HepG2 (cell line): ENCODE results near the gene MAPK8. TPM values are rescaled to one million over a fixed set of nuclear protein-coding genes. Genes with fewer than 3 reads are reported as not detected.

ENCODE experiments used
- ATAC-seq: fragments of 200-7000 bp; cut with Tn5 transposase; 3 replicates; pipeline ENCODE4 v1.9.1; 2020; ENCODE audit warnings: mild to moderate bottlenecking, moderate library complexity
- BruUV-seq: library from RNA; stranded (reverse); fragments of 400-500 nt; replicated peaks from 2 replicates; lab custom pipeline; 2021; lab: Mats Ljungman, UMichigan
- CTCF ChIA-PET: fragments of 300-600 bp; formaldehyde crosslinking; extraction: SDS; loops from one replicate; lab custom pipeline; 2021; ENCODE audit warnings: low total read pairs, inconsistent platforms, low intra/inter-chr PET ratio; lab: Yijun Ruan, JAX
- POLR2A ChIA-PET: fragments of 350-600 bp; sonication (Branson Sonifier 250); formaldehyde crosslinking; loops from one replicate; lab custom pipeline; 2020; ENCODE audit warnings: antibody characterized with exemption, inconsistent platforms; lab: Yijun Ruan, JAX
- DNase-seq: peaks from one replicate; pipeline ENCODE4 v3.0.0-alpha.2; 2015; ENCODE audit warnings: low spot score
- FAIRE-seq: peaks from 3 replicates; lab custom pipeline; 2011; peaks lifted over from hg19 to GRCh38; lab: Jason Lieb, UNC
- H2AFZ ChIP-seq: one replicate; pipeline ENCODE4 v1.6.1; 2011; ENCODE audit warnings: low read length, inconsistent platforms
- H3K27ac ChIP-seq: fragments of 300-600 bp; 3 replicates; pipeline ENCODE4 v1.8.0; 2011; ENCODE audit warnings: mixed run types, mild to moderate bottlenecking, mixed read lengths, low read length, inconsistent platforms; ENCODE audit not compliant: insufficient read depth; ENCODE audit errors: extremely low read length
- H3K27me3 ChIP-seq, 2 experiments: fragments of 200-600 bp in 1 of 2; 2 replicates in 1 of 2; 3 replicates in 1 of 2; pipeline versions ENCODE4 v1.6.0 to v1.8.0; 2011; ENCODE audit warnings: low read length in 2 of 2, mild to moderate bottlenecking in 2 of 2, moderate library complexity in 2 of 2, inconsistent platforms in 1 of 2; ENCODE audit not compliant: insufficient read depth in 2 of 2, control insufficient read depth in 1 of 2
- H3K36me3 ChIP-seq, 2 experiments: fragments of 200-600 bp in 1 of 2; replicated peaks in 1 of 2; 2 replicates in 1 of 2; 3 replicates in 1 of 2; pipeline versions ENCODE4 v1.5.1 to v1.8.0; 2011; ENCODE audit warnings: low read length in 2 of 2, inconsistent platforms in 1 of 2; ENCODE audit not compliant: insufficient read depth in 2 of 2, control insufficient read depth in 1 of 2
- H3K4me1 ChIP-seq: 2 replicates; pipeline ENCODE4 v1.5.1; 2012; ENCODE audit warnings: low read length, inconsistent platforms; ENCODE audit not compliant: insufficient read depth
- H3K4me2 ChIP-seq: 2 replicates; pipeline ENCODE4 v1.6.0; 2011; ENCODE audit warnings: low read depth, low read length, inconsistent platforms
- H3K4me3 ChIP-seq, 3 experiments: fragments of 200-600 bp in 1 of 3; sonication (generic), shearing (Covaris generic) in 1 of 3; replicated peaks in 1 of 3; 2 replicates each; pipeline ENCODE4 v1.5.1; 2011 to 2016; ENCODE audit warnings: low read length in 3 of 3, inconsistent platforms in 2 of 3, low read depth in 2 of 3, mild to moderate bottlenecking in 2 of 3, control low read depth in 1 of 3, mixed read lengths in 1 of 3; ENCODE audit not compliant: insufficient read depth in 1 of 3
- H3K79me2 ChIP-seq: one replicate; pipeline ENCODE4 v1.6.1; 2011; ENCODE audit warnings: low read length, inconsistent platforms; ENCODE audit not compliant: insufficient read depth
- H3K9ac ChIP-seq: 2 replicates; pipeline ENCODE4 v1.6.0; 2011; ENCODE audit warnings: mild to moderate bottlenecking, low read depth, low read length, inconsistent platforms; ENCODE audit not compliant: insufficient read depth
- H3K9me3 ChIP-seq: 2 replicates; pipeline ENCODE4 v1.5.1; 2012; ENCODE audit warnings: mild to moderate bottlenecking, low read length
- H4K20me1 ChIP-seq: 2 replicates; pipeline ENCODE4 v1.6.0; 2011; ENCODE audit warnings: inconsistent platforms, mild to moderate bottlenecking, low read length, moderate library complexity; ENCODE audit not compliant: insufficient read depth
- KMT2B ChIP-seq: IDR thresholded peaks from 2 replicates; pipeline ENCODE4 v1.6.1; 2016; ENCODE audit warnings: missing genetic modification reagents, missing compliant biosample characterization
- MAFK ChIP-seq, 2 experiments: IDR thresholded peaks in 1 of 2; conservative IDR thresholded peaks in 1 of 2; 2 replicates each; pipeline ENCODE4 v1.6.1; 2011; ENCODE audit warnings: improper control_type of control experiment in 2 of 2, low read length in 2 of 2
- TARDBP ChIP-seq: sonication (generic); formaldehyde crosslinking; IDR thresholded peaks from 2 replicates; pipeline ENCODE4 v1.8.0; 2022; ENCODE audit warnings: mild to moderate bottlenecking, missing genetic modification reagents
- TMF1 ChIP-seq: sonication (generic); formaldehyde crosslinking; IDR thresholded peaks from 2 replicates; pipeline ENCODE4 v1.8.1; 2022; ENCODE audit warnings: low read depth, missing genetic modification reagents
- ZNF33A ChIP-seq: sonication (generic); formaldehyde crosslinking; IDR thresholded peaks from 2 replicates; pipeline ENCODE4 v1.5.1; 2020; ENCODE audit warnings: missing genetic modification reagents, mild to moderate bottlenecking, moderate library complexity, borderline replicate concordance
- WGBS: methylation state at CpG from one replicate; pipeline ENCODE4 v1.1.6; 2017; ENCODE audit warnings: low lambda C conversion rate; 5-methylcytosine and 5-hydroxymethylcytosine counted together
- in situ Hi-C: cut with HindIII; loops from 2 replicates; pipeline ENCODE4 v1.10.0; 2017; ENCODE audit warnings: low pct_unique_long_range_greater_than_20kb; ENCODE audit not compliant: extremely low pct_ligation_motif_present
- intact Hi-C: fragments of 100-400 bp; cut with micrococcal nuclease; formaldehyde crosslinking; loops from one replicate; pipeline ENCODE4 v1.10.0; 2022; ENCODE audit not compliant: unreplicated experiment
- polyA plus RNA-seq, 8 experiments: library from polyadenylated mRNA; depleted of rRNA in 3 of 8; stranded (reverse) in 7 of 8; unstranded in 1 of 8; fragments of >200 nt; fragmentation: Illumina TruSeq in 4 of 8; extraction: Trizol in 4 of 8; gene quantifications; 2 replicates each; pipeline versions ENCODE4 v1.2.1 to v1.2.3, GENCODE V29; 2011 to 2016; ENCODE audit warnings: low read depth in 4 of 8, missing spikeins in 1 of 8, mixed read lengths in 1 of 8; ENCODE audit not compliant: insufficient read depth in 1 of 8
- total RNA-seq, 5 experiments: library from RNA; depleted of rRNA; stranded (reverse); fragments of >200 nt; fragmentation: Illumina TruSeq; extraction: Trizol; gene quantifications; 2 replicates each; pipeline ENCODE4 v1.2.3, GENCODE V29; 2016; ENCODE audit warnings: low read depth in 1 of 5
- TF ChIP-seq, protein P1 (sequence below): sonication (generic); formaldehyde crosslinking; IDR thresholded peaks from 2 replicates; pipeline ENCODE4 v1.9.0; 2021; ENCODE audit warnings: missing genetic modification reagents, mild to moderate bottlenecking, borderline replicate concordance
- TF ChIP-seq, protein P2 (sequence below): fragments of 450-650 bp; IDR thresholded peaks from 2 replicates; pipeline ENCODE4 v1.6.1; 2016

MAPK8 gene
- total and polyA plus RNA-seq, 2 of the 13 experiments (the other 11 are each of a cell fraction or from before 2014, with no cell fraction given) = 41.6 to 47.3 TPM

DNA sequence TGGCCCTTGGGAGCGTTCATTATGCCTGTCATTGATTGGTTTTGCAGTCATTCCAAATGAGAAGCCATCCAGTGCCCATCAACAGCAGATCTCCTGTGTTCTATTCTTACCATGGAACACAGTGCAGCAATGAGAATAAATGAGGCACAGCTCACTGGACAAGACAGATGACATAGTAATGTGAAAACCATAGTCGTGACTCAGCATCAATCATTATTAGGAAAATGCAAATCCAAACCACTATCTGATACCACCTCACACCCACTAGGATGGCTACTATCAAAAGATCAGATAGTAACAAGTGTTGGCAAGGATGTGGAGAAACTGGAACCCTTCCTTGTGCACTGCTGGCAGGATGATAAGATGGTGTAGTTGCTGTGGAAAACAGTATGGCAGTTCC lies 153.7 kb downstream of the MAPK8 start:
- no peak for ATAC-seq
- FAIRE-seq = no peak
- Histone ChIP-seq H3K4me3 (no peak overlapping the region), H3K9me3 (no peaks in the 10 kb centered on the region), H4K20me1 (no peaks in the 10 kb centered on the region), H3K27ac (no peak overlapping the region), H3K4me2 (no peak overlapping the region), H3K4me1 (0 out of 2 replicates have a peak, but pooled peaks cover 7% of the 10 kb centered on the region), H3K79me2 (no peaks in the 10 kb centered on the region), H3K9ac (no peak overlapping the region), H3K27me3 (0 out of 5 replicates have a peak, but pooled peaks cover 0 to 12% of the 10 kb centered on the region in 2 experiments), H2AFZ (no peak overlapping the region), H3K36me3 (no peaks in the 10 kb centered on the region)
- in situ Hi-C loops = no loop called here
- TF ChIP-seq TARDBP (CRISPR knock-in tag) = no peak
- TF ChIP-seq KMT2B = no peak
- TF ChIP-seq, protein P1, sequence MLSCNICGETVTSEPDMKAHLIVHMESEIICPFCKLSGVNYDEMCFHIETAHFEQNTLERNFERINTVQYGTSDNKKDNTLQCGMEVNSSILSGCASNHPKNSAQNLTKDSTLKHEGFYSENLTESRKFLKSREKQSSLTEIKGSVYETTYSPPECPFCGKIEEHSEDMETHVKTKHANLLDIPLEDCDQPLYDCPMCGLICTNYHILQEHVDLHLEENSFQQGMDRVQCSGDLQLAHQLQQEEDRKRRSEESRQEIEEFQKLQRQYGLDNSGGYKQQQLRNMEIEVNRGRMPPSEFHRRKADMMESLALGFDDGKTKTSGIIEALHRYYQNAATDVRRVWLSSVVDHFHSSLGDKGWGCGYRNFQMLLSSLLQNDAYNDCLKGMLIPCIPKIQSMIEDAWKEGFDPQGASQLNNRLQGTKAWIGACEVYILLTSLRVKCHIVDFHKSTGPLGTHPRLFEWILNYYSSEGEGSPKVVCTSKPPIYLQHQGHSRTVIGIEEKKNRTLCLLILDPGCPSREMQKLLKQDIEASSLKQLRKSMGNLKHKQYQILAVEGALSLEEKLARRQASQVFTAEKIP (CRISPR knock-in tag) = no peak
- no peak for TF ChIP-seq ZNF33A (CRISPR knock-in tag)
- POLR2A ChIA-PET = interaction anchor here (0.8 kb wide), 1 partner anchor 8 kb away, joined by 3 read pairs; no protein-coding TSS in a partner anchor
- CTCF ChIA-PET = no interaction called here
- DNase-seq = no peak
- 25% methylated on average over 1 of the region's 2 CpGs for WGBS
- no TSS peak for BruUV-seq
- intact Hi-C loops = no loop called here

DNA sequence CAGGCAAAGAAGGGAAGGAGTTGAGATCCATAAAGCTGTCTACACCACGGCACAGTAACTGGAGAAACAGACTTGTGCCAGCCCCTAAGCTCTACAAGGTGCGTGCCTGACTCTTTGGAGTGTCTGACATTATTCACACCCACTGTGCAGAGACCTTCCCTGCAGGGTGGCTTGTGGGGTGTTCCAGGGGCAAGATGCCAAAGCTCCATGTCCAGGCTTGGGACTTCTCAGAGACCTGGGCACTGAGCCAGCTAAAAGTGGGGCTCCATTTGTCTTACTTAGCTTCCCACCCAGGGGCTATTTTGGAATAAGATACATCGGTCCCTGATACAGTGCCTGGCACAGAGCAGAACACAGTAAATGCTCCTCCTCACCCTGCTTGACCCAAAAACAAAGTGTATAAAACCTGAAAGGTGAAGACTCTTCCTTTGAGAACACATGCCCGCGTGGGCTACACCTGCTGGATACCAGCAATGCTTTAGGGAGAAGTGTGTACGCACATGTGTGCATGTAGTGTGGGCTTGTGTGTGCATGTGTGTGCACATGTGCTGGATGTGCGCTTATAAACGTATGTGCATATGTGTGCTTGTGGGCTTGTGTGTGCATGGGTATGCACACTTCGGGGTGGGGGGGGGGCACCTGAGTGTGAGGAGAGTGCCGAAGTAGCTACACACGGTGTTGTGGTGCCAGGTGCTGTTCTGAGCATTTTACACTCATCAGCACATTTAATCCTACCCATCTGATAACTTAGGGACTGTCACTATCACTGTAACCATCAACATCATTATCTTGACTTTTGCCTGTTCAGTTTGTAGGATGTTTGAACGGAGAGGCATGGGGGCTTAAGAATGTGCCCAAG lies 155.4 kb downstream of the MAPK8 start:
- ChIA-PET POLR2A (interaction anchor here (1.0 kb wide), 1 partner anchor 10 kb away, joined by 3 read pairs; no protein-coding TSS in a partner anchor), CTCF (no interaction called here)
- 48% methylated on average over 9 of the region's 12 CpGs for WGBS
- no peak overlapping the region for H3K4me3 ChIP-seq
- DNase-seq (no peak), ATAC-seq (no peak), FAIRE-seq (no peak)
- H3K9me3 ChIP-seq = no peaks in the 10 kb centered on the region
- no peak overlapping the region for H3K27ac ChIP-seq
- no TSS peak for BruUV-seq
- no peaks in the 10 kb centered on the region for H3K36me3 ChIP-seq
- intact Hi-C loops = no loop called here
- no peaks in the 10 kb centered on the region for H4K20me1 ChIP-seq
- in situ Hi-C loops = no loop called here
- H3K9ac ChIP-seq = no peak overlapping the region
- H3K4me1 ChIP-seq = no peaks in the 10 kb centered on the region
- no peak overlapping the region for H2AFZ ChIP-seq
- no peaks in the 10 kb centered on the region for H3K79me2 ChIP-seq
- H3K27me3 ChIP-seq = 0 out of 5 replicates have a peak, but pooled peaks cover 0 to 2% of the 10 kb centered on the region in 2 experiments
- no peak overlapping the region for H3K4me2 ChIP-seq
- TF ChIP-seq MAFK (conservative IDR thresholded peaks at IDR 0.05 in 1 of 2, IDR thresholded peaks at IDR 0.05 in 1 of 2; ENCODE audit: low read length in 2 of 2) (0 out of 4 replicates have a peak, but pooled peaks of 1 of the 2 experiments have one; percentile 28), TMF1 (no peak)
- TF ChIP-seq, protein P2, sequence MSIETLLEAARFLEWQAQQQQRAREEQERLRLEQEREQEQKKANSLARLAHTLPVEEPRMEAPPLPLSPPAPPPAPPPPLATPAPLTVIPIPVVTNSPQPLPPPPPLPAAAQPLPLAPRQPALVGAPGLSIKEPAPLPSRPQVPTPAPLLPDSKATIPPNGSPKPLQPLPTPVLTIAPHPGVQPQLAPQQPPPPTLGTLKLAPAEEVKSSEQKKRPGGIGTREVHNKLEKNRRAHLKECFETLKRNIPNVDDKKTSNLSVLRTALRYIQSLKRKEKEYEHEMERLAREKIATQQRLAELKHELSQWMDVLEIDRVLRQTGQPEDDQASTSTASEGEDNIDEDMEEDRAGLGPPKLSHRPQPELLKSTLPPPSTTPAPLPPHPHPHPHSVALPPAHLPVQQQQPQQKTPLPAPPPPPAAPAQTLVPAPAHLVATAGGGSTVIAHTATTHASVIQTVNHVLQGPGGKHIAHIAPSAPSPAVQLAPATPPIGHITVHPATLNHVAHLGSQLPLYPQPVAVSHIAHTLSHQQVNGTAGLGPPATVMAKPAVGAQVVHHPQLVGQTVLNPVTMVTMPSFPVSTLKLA = peak; percentile 68
